Globus pallidus (tissue), 1 donor: ENCODE results near the gene CD6.

ENCODE experiments used
- DNase-seq: peaks from one replicate; pipeline ENCODE4 v3.0.0-alpha.2; 2015; ENCODE audit warnings: low spot score

Gene CD6

GRCh38 chr11:60934790-60935605, 36.5 kb upstream of the CD6 start:
- DNase-seq: no peak

- DNase-seq: no peak
Measured at GRCh38 chr11:60935676-60936442, 35.6 kb upstream of the CD6 start.

- DNase-seq: no peak
Measured at GRCh38 chr11:60936467-60937143, 34.9 kb upstream of the CD6 start.

- DNase-seq: no peak
Measured at GRCh38 chr11:60937144-60937527, 34.3 kb upstream of the CD6 start.

GRCh38 chr11:60937811-60938210, 33.7 kb upstream of the CD6 start:
- DNase-seq: no peak

GRCh38 chr11:60938500-60938899, 33.0 kb upstream of the CD6 start:
- no peak for DNase-seq

- no peak for DNase-seq
Measured at GRCh38 chr11:60939301-60939700, 32.2 kb upstream of the CD6 start.

GRCh38 chr11:60939855-60940254, 31.6 kb upstream of the CD6 start:
- DNase-seq: no peak

- no peak for DNase-seq
Measured at GRCh38 chr11:60941371-60942119, 29.9 kb upstream of the CD6 start.

- DNase-seq: no peak
Measured at GRCh38 chr11:60942219-60942618, 29.3 kb upstream of the CD6 start.

- no peak for DNase-seq
Measured at GRCh38 chr11:60942970-60943565, 28.4 kb upstream of the CD6 start.

GRCh38 chr11:60944490-60945294, 26.8 kb upstream of the CD6 start:
- DNase-seq: no peak

GRCh38 chr11:60945295-60945667, 26.2 kb upstream of the CD6 start:
- no peak for DNase-seq

- no peak for DNase-seq
Measured at GRCh38 chr11:60946601-60947264, 24.7 kb upstream of the CD6 start.

GRCh38 chr11:60947700-60948099, 23.8 kb upstream of the CD6 start:
- peak; percentile 40 for DNase-seq

- no peak for DNase-seq
Measured at GRCh38 chr11:60948250-60948649, 23.2 kb upstream of the CD6 start.

GRCh38 chr11:60950024-60950423, 21.5 kb upstream of the CD6 start:
- DNase-seq: no peak

- no peak for DNase-seq
Measured at GRCh38 chr11:60950933-60951605, 20.4 kb upstream of the CD6 start.

GRCh38 chr11:60951606-60951903, 19.9 kb upstream of the CD6 start:
- no peak for DNase-seq
